GM23338 (cell line): ENCODE measurements around the gene PRELID3B.

Experiments
- CREB1 ChIP-seq: fragments of 250-450 bp; sonication (Bioruptor Pico); IDR thresholded peaks from 2 replicates; pipeline ENCODE4 v1.5.0; 2020; ENCODE audit warnings: low read depth, mild to moderate bottlenecking, moderate library complexity
- EZH2 ChIP-seq: fragments of 200-600 bp; sonication (generic); IDR thresholded peaks from one replicate; pipeline ENCODE4 v1.8.0; 2017; ENCODE audit warnings: antibody characterized with exemption, mild to moderate bottlenecking, low read depth; ENCODE audit not compliant: unreplicated experiment
- EZH2phosphoT487 ChIP-seq: fragments of 200-600 bp; sonication (generic); IDR thresholded peaks from one replicate; pipeline ENCODE4 v1.8.1; 2018; ENCODE audit warnings: antibody characterized with exemption; ENCODE audit not compliant: unreplicated experiment
- JUNB ChIP-seq: IDR thresholded peaks from one replicate; pipeline ENCODE4 v1.6.1; 2016; ENCODE audit warnings: antibody characterized with exemption; ENCODE audit not compliant: unreplicated experiment
- NANOG ChIP-seq: IDR thresholded peaks from 2 replicates; pipeline ENCODE4 v1.6.1; 2016; ENCODE audit warnings: antibody characterized with exemption, borderline replicate concordance
- POLR2AphosphoS5 ChIP-seq: IDR thresholded peaks from 2 replicates; pipeline ENCODE4 v1.6.1; 2016; ENCODE audit warnings: antibody characterized with exemption, low read depth
- STAT1 ChIP-seq: IDR thresholded peaks from one replicate; pipeline ENCODE4 v1.6.1; 2016; ENCODE audit warnings: antibody characterized with exemption; ENCODE audit not compliant: unreplicated experiment
- ZNF331 ChIP-seq: fragments of 250-450 bp; sonication (Bioruptor Pico); IDR thresholded peaks from 2 replicates; pipeline ENCODE4 v1.5.0; 2020; ENCODE audit warnings: low read depth, mild to moderate bottlenecking, moderate library complexity
- TF ChIP-seq, protein P1 (sequence below), 2 experiments: fragments of 200-600 bp in 1 of 2; sonication (generic) in 1 of 2; conservative IDR thresholded peaks; 2 replicates each; pipeline versions ENCODE4 v1.5.1 to v1.6.1; 2016 to 2017; ENCODE audit warnings: antibody characterized with exemption in 2 of 2, low read depth in 2 of 2, mild to moderate bottlenecking in 2 of 2, moderate library complexity in 1 of 2
- TF ChIP-seq, protein P2 (sequence below): IDR thresholded peaks from one replicate; pipeline ENCODE4 v1.6.1; 2018; ENCODE audit warnings: antibody characterized with exemption; ENCODE audit not compliant: unreplicated experiment
- TF ChIP-seq, protein P3 (sequence below): IDR thresholded peaks from 2 replicates; pipeline ENCODE4 v1.6.1; 2016; ENCODE audit warnings: antibody characterized with exemption
- TF ChIP-seq, protein P4 (sequence below): fragments of 250-450 bp; sonication (Bioruptor Pico); IDR thresholded peaks from 2 replicates; pipeline ENCODE4 v1.5.0; 2020; ENCODE audit warnings: mild to moderate bottlenecking, moderate library complexity

DNA sequence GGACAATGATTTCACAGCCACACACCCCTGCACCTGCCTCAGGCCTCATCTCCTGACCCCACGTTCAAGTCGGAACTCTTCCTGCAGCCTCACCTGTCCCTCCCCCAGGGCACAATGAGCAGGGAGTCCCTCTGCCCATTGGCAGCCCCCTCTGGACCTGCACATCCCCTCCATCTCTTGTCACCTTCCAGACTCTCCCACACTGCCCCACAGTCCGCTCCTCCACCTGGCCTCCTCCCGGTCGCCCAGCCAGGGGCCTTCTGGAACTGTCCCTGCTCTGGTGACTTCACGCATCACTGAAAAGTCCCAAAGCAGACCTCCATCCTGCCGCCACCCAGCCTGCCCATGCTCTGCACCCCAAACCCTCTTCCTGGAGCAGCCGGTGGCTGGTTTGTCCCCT, 40.2 kb downstream of the PRELID3B start:
- TF ChIP-seq, protein P1, sequence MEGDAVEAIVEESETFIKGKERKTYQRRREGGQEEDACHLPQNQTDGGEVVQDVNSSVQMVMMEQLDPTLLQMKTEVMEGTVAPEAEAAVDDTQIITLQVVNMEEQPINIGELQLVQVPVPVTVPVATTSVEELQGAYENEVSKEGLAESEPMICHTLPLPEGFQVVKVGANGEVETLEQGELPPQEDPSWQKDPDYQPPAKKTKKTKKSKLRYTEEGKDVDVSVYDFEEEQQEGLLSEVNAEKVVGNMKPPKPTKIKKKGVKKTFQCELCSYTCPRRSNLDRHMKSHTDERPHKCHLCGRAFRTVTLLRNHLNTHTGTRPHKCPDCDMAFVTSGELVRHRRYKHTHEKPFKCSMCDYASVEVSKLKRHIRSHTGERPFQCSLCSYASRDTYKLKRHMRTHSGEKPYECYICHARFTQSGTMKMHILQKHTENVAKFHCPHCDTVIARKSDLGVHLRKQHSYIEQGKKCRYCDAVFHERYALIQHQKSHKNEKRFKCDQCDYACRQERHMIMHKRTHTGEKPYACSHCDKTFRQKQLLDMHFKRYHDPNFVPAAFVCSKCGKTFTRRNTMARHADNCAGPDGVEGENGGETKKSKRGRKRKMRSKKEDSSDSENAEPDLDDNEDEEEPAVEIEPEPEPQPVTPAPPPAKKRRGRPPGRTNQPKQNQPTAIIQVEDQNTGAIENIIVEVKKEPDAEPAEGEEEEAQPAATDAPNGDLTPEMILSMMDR (conservative IDR thresholded peaks at IDR 0.05; ENCODE audit: low read depth in 2 of 2), result no peak
- TF ChIP-seq POLR2AphosphoS5 (no peak), EZH2 (no peak), ZNF331 (CRISPR knock-in tag) (no peak), CREB1 (CRISPR knock-in tag) (no peak), EZH2phosphoT487 (no peak), NANOG (no peak), JUNB (no peak), STAT1 (no peak)
- TF ChIP-seq, protein P2, sequence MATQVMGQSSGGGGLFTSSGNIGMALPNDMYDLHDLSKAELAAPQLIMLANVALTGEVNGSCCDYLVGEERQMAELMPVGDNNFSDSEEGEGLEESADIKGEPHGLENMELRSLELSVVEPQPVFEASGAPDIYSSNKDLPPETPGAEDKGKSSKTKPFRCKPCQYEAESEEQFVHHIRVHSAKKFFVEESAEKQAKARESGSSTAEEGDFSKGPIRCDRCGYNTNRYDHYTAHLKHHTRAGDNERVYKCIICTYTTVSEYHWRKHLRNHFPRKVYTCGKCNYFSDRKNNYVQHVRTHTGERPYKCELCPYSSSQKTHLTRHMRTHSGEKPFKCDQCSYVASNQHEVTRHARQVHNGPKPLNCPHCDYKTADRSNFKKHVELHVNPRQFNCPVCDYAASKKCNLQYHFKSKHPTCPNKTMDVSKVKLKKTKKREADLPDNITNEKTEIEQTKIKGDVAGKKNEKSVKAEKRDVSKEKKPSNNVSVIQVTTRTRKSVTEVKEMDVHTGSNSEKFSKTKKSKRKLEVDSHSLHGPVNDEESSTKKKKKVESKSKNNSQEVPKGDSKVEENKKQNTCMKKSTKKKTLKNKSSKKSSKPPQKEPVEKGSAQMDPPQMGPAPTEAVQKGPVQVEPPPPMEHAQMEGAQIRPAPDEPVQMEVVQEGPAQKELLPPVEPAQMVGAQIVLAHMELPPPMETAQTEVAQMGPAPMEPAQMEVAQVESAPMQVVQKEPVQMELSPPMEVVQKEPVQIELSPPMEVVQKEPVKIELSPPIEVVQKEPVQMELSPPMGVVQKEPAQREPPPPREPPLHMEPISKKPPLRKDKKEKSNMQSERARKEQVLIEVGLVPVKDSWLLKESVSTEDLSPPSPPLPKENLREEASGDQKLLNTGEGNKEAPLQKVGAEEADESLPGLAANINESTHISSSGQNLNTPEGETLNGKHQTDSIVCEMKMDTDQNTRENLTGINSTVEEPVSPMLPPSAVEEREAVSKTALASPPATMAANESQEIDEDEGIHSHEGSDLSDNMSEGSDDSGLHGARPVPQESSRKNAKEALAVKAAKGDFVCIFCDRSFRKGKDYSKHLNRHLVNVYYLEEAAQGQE, result no peak
- TF ChIP-seq, protein P3, sequence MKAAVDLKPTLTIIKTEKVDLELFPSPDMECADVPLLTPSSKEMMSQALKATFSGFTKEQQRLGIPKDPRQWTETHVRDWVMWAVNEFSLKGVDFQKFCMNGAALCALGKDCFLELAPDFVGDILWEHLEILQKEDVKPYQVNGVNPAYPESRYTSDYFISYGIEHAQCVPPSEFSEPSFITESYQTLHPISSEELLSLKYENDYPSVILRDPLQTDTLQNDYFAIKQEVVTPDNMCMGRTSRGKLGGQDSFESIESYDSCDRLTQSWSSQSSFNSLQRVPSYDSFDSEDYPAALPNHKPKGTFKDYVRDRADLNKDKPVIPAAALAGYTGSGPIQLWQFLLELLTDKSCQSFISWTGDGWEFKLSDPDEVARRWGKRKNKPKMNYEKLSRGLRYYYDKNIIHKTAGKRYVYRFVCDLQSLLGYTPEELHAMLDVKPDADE, result no peak
- TF ChIP-seq, protein P4, sequence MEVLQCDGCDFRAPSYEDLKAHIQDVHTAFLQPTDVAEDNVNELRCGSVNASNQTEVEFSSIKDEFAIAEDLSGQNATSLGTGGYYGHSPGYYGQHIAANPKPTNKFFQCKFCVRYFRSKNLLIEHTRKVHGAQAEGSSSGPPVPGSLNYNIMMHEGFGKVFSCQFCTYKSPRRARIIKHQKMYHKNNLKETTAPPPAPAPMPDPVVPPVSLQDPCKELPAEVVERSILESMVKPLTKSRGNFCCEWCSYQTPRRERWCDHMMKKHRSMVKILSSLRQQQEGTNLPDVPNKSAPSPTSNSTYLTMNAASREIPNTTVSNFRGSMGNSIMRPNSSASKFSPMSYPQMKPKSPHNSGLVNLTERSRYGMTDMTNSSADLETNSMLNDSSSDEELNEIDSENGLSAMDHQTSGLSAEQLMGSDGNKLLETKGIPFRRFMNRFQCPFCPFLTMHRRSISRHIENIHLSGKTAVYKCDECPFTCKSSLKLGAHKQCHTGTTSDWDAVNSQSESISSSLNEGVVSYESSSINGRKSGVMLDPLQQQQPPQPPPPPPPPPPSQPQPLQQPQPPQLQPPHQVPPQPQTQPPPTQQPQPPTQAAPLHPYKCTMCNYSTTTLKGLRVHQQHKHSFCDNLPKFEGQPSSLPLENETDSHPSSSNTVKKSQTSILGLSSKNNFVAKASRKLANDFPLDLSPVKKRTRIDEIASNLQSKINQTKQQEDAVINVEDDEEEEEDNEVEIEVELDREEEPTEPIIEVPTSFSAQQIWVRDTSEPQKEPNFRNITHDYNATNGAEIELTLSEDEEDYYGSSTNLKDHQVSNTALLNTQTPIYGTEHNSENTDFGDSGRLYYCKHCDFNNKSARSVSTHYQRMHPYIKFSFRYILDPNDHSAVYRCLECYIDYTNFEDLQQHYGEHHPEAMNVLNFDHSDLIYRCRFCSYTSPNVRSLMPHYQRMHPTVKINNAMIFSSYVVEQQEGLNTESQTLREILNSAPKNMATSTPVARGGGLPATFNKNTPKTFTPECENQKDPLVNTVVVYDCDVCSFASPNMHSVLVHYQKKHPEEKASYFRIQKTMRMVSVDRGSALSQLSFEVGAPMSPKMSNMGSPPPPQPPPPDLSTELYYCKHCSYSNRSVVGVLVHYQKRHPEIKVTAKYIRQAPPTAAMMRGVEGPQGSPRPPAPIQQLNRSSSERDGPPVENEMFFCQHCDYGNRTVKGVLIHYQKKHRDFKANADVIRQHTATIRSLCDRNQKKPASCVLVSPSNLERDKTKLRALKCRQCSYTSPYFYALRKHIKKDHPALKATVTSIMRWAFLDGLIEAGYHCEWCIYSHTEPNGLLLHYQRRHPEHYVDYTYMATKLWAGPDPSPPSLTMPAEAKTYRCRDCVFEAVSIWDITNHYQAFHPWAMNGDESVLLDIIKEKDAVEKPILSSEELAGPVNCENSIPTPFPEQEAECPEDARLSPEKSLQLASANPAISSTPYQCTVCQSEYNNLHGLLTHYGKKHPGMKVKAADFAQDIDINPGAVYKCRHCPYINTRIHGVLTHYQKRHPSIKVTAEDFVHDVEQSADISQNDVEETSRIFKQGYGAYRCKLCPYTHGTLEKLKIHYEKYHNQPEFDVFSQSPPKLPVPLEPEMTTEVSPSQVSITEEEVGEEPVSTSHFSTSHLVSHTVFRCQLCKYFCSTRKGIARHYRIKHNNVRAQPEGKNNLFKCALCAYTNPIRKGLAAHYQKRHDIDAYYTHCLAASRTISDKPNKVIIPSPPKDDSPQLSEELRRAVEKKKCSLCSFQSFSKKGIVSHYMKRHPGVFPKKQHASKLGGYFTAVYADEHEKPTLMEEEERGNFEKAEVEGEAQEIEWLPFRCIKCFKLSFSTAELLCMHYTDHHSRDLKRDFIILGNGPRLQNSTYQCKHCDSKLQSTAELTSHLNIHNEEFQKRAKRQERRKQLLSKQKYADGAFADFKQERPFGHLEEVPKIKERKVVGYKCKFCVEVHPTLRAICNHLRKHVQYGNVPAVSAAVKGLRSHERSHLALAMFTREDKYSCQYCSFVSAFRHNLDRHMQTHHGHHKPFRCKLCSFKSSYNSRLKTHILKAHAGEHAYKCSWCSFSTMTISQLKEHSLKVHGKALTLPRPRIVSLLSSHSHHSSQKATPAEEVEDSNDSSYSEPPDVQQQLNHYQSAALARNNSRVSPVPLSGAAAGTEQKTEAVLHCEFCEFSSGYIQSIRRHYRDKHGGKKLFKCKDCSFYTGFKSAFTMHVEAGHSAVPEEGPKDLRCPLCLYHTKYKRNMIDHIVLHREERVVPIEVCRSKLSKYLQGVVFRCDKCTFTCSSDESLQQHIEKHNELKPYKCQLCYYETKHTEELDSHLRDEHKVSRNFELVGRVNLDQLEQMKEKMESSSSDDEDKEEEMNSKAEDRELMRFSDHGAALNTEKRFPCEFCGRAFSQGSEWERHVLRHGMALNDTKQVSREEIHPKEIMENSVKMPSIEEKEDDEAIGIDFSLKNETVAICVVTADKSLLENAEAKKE, result no peak
